A673 (cell line): ENCODE data around the gene RALA. TPM values are rescaled to one million over a fixed set of nuclear protein-coding genes. Genes with fewer than 3 reads are reported as not detected.

Source experiments
- BruUV-seq: library from RNA; stranded (reverse); fragments of 400-500 nt; replicated peaks from 2 replicates; lab custom pipeline; 2021; lab: Mats Ljungman, UMichigan
- CTCF ChIA-PET: fragments of 300-600 bp; sonication (Branson Sonifier 250); formaldehyde crosslinking; loops from one replicate; lab custom pipeline; 2022; ENCODE audit warnings: antibody characterized with exemption; lab: Charles Lee
- POLR2A ChIA-PET: fragments of 300-600 bp; sonication (Branson Sonifier 250); formaldehyde crosslinking; loops from one replicate; lab custom pipeline; 2022; ENCODE audit warnings: antibody characterized with exemption; ENCODE audit not compliant: low non-redundant PET; lab: Charles Lee
- DNase-seq: peaks from one replicate; pipeline ENCODE4 v3.0.0-alpha.2; 2015; ENCODE audit warnings: low spot score
- H3K27ac ChIP-seq: fragments of 200-600 bp; sonication (generic); 2 replicates; pipeline ENCODE4 v1.5.1; 2016; ENCODE audit warnings: mixed run types, low read depth, mild to moderate bottlenecking, mixed read lengths, antibody characterized with exemption, low read length; ENCODE audit not compliant: poor library complexity, severe bottlenecking
- H3K27me3 ChIP-seq: fragments of 200-600 bp; sonication (generic); replicated peaks from 2 replicates; pipeline ENCODE4 v1.6.1; 2017; ENCODE audit warnings: mixed run types, low read depth, mild to moderate bottlenecking, mixed read lengths, antibody characterized with exemption, low read length; ENCODE audit not compliant: insufficient read depth, poor library complexity
- H3K36me3 ChIP-seq: fragments of 200-600 bp; sonication (generic); 2 replicates; pipeline ENCODE4 v1.6.1; 2016; ENCODE audit warnings: mixed run types, mild to moderate bottlenecking, mixed read lengths, antibody characterized with exemption, low read length; ENCODE audit not compliant: insufficient read depth, poor library complexity, severe bottlenecking
- H3K4me1 ChIP-seq: fragments of 200-600 bp; sonication (generic); 2 replicates; pipeline ENCODE4 v1.6.1; 2017; ENCODE audit warnings: mixed run types, mild to moderate bottlenecking, mixed read lengths, antibody characterized with exemption, low read length; ENCODE audit not compliant: insufficient read depth, poor library complexity, severe bottlenecking
- H3K4me3 ChIP-seq: fragments of 200-600 bp; sonication (generic); 2 replicates; pipeline ENCODE4 v1.5.1; 2016; ENCODE audit warnings: low read depth, mixed run types, mild to moderate bottlenecking, mixed read lengths, low read length; ENCODE audit not compliant: poor library complexity, severe bottlenecking
- H3K9me3 ChIP-seq: fragments of 200-600 bp; sonication (generic); 2 replicates; pipeline ENCODE4 v1.6.1; 2016; ENCODE audit warnings: mixed run types, low read depth, mild to moderate bottlenecking, mixed read lengths, antibody characterized with exemption, low read length; ENCODE audit not compliant: poor library complexity, severe bottlenecking
- EZH2 ChIP-seq: fragments of 200-600 bp; sonication (generic); IDR thresholded peaks from 2 replicates; pipeline ENCODE4 v1.6.1; 2017; ENCODE audit warnings: borderline replicate concordance, low read depth, mild to moderate bottlenecking, mixed read lengths, antibody characterized with exemption, low read length; ENCODE audit not compliant: poor library complexity, severe bottlenecking
- intact Hi-C: fragments of 100-400 bp; cut with micrococcal nuclease; formaldehyde crosslinking; loops from one replicate; pipeline ENCODE4 v1.10.0; 2022; ENCODE audit not compliant: unreplicated experiment
- total RNA-seq: library from RNA; stranded (reverse); gene quantifications from 2 replicates; pipeline ENCODE4 v1.2.3, GENCODE V29; 2021
- TF ChIP-seq, protein P1 (sequence below): fragments of 300-800, 200-600 bp; sonication (generic); conservative IDR thresholded peaks from 2 replicates; pipeline ENCODE4 v1.5.1; 2017; ENCODE audit warnings: low read depth, mild to moderate bottlenecking, antibody characterized with exemption, low read length, moderate library complexity, mixed read lengths

RALA gene
- total RNA-seq, 1 experiment from 2014 or later: 33.9 TPM

DNA sequence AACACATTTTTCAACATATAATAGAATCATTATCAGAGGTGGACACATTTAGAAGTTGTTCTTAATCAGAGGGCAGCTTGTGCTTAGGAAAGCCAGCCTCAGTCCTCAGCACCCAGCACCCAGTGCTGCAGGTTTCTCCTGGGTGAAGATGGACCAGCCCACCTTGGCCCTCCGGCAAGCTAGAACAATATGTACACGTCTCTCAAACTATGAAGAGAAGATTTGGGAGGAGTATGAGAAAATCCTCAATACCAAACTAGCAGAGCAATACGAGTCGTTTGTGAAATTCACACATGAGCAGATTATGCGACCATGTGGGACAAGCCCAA, 13.5 kb upstream of the RALA start:
- TF ChIP-seq, protein P1, sequence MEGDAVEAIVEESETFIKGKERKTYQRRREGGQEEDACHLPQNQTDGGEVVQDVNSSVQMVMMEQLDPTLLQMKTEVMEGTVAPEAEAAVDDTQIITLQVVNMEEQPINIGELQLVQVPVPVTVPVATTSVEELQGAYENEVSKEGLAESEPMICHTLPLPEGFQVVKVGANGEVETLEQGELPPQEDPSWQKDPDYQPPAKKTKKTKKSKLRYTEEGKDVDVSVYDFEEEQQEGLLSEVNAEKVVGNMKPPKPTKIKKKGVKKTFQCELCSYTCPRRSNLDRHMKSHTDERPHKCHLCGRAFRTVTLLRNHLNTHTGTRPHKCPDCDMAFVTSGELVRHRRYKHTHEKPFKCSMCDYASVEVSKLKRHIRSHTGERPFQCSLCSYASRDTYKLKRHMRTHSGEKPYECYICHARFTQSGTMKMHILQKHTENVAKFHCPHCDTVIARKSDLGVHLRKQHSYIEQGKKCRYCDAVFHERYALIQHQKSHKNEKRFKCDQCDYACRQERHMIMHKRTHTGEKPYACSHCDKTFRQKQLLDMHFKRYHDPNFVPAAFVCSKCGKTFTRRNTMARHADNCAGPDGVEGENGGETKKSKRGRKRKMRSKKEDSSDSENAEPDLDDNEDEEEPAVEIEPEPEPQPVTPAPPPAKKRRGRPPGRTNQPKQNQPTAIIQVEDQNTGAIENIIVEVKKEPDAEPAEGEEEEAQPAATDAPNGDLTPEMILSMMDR: no peak
- TF ChIP-seq EZH2: no peak
- Histone ChIP-seq H3K4me1 (peaks cover 21% of the 10 kb centered on the region), H3K9me3 (no peaks in the 10 kb centered on the region), H3K27ac (peak overlapping the region; percentile 30), H3K4me3 (no peak overlapping the region), H3K27me3 (no peaks in the 10 kb centered on the region), H3K36me3 (no peaks in the 10 kb centered on the region)
- ChIA-PET CTCF (no interaction called here), POLR2A (no interaction called here)
- intact Hi-C loops: loop anchor here (1.0 kb wide), 1 partner anchor 13 kb away; the partner anchor contains the start of gene RALA
- BruUV-seq: no TSS peak
- no peak for DNase-seq

DNA sequence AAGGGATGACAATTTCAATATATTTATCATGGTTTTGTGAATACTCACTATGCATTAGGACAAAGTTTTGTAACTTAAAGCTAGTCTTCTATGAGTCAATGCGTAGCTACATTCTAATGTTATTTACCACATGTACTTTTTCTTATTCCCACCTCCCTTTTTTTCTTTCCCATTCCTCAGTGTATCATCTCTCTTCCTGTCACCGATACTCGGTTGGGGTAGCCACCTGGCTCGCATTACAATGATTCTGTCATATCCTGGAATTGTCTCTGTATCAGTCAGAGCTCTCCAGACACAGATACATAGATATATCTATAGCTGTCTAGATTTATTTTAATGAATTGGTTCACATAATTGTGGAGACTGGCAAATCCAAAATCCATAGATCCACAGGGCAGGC, 9.8 kb upstream of the RALA start:
- intact Hi-C loops: no loop called here
- peaks cover 14% of the 10 kb centered on the region for H3K4me1 ChIP-seq
- no TSS peak for BruUV-seq

DNA sequence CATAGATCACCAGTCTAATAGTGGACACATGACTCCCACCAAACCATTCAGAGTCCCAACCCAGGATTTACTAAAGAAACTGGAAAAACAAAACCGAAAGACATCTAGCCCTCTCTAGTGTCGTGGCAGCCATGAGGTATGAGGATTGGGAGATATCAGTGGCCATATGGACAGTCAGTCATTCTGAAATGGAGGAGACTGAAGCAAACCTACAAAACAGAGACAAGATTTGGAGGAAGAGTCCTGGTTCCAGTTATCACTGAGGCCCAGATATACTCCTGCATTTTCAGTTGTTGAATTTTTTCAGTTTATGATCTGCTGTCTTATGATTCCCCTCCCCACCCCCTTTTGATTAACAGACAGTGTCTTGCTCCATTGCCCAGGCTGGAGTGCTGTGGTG, 9.1 kb upstream of the RALA start:
- ChIA-PET CTCF (no interaction called here), POLR2A (no interaction called here)
- TF ChIP-seq, protein P1: no peak
- TF ChIP-seq EZH2: no peak
- no peaks in the 10 kb centered on the region for H3K36me3 ChIP-seq
- intact Hi-C loops: no loop called here
- no peaks in the 10 kb centered on the region for H3K27me3 ChIP-seq
- BruUV-seq: no TSS peak
- no peak for DNase-seq
- no peak overlapping the region for H3K4me3 ChIP-seq
- H3K4me1 ChIP-seq: peaks cover 6% of the 10 kb centered on the region
- H3K9me3 ChIP-seq: no peaks in the 10 kb centered on the region
- H3K27ac ChIP-seq: no peak overlapping the region

More for the DNA sequence above, 9.8 kb upstream of the RALA start:
- POLR2A ChIA-PET: no interaction called here
- no peaks in the 10 kb centered on the region for H3K9me3 ChIP-seq
- CTCF ChIA-PET: no interaction called here
- no peak overlapping the region for H3K4me3 ChIP-seq
- TF ChIP-seq, protein P1: no peak
- no peak for TF ChIP-seq EZH2
- H3K27me3 ChIP-seq: no peaks in the 10 kb centered on the region
- no peak overlapping the region for H3K27ac ChIP-seq
- H3K36me3 ChIP-seq: no peaks in the 10 kb centered on the region
- DNase-seq: no peak
